GM20000 (cell line): ENCODE measurements around the gene ICA1.

Source experiments
- DNase-seq: peaks from one replicate; pipeline ENCODE4 v3.0.0; 2012; ENCODE audit warnings: low spot score
- TF ChIP-seq, protein P1 (sequence below): IDR thresholded peaks from 2 replicates; pipeline ENCODE4 v1.5.1; 2012; ENCODE audit warnings: mild to moderate bottlenecking, control low read depth; ENCODE audit errors: extremely low read depth, missing control alignments

Gene ICA1

DNA sequence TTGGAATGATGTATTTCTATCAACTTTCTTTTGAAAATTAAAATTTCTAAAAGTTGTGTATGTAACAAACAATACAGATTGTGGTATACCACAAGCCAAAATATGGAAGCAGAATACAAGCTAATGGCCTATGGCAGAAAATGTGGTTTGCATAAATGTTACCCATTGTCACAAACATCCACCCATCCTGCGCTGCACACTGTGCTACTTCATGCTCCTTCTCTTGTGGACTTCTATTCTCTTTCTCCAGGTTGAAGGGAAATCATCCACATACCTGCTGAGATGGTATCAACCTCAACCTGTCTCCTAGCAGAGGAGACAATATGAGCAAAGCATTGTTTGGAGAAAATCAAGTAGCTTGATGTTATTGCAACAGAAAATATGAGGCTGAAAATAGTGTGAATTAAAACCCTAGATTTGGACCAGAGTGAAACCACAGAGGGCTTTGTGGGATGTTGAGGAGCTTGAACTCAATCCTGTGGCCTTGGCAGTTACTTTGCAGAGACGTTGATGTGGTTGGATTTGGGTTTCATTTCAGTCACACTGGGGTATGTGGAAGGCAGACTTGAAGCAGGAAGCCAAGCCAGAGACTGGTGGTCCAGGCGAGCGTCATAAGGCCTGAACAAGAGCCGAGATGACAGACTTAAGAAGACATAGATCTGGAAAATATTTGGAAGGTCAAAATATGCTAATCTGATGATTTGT lies 63.8 kb downstream of the ICA1 start:
- TF ChIP-seq, protein P1, sequence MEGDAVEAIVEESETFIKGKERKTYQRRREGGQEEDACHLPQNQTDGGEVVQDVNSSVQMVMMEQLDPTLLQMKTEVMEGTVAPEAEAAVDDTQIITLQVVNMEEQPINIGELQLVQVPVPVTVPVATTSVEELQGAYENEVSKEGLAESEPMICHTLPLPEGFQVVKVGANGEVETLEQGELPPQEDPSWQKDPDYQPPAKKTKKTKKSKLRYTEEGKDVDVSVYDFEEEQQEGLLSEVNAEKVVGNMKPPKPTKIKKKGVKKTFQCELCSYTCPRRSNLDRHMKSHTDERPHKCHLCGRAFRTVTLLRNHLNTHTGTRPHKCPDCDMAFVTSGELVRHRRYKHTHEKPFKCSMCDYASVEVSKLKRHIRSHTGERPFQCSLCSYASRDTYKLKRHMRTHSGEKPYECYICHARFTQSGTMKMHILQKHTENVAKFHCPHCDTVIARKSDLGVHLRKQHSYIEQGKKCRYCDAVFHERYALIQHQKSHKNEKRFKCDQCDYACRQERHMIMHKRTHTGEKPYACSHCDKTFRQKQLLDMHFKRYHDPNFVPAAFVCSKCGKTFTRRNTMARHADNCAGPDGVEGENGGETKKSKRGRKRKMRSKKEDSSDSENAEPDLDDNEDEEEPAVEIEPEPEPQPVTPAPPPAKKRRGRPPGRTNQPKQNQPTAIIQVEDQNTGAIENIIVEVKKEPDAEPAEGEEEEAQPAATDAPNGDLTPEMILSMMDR = no peak
- DNase-seq = no peak

DNA sequence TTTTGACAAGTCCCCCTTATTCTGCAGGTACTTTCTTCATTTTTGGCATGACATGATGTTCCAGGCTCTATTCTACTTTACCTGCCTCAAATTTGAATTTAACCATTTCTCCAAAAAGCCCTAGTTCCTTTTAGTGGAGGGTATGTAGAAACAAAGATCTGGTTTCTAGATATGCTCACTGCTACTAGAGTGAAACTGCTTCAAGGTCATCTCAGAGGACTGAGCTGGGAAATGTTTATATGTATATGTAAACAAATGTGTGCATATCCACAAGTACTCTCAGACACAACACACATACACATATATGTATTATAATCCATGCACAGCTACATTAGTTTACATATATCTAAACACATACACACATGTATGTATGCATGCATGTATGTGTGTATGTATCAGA lies 69.1 kb downstream of the ICA1 start:
- no peak for DNase-seq
- TF ChIP-seq, protein P1 = no peak

DNA sequence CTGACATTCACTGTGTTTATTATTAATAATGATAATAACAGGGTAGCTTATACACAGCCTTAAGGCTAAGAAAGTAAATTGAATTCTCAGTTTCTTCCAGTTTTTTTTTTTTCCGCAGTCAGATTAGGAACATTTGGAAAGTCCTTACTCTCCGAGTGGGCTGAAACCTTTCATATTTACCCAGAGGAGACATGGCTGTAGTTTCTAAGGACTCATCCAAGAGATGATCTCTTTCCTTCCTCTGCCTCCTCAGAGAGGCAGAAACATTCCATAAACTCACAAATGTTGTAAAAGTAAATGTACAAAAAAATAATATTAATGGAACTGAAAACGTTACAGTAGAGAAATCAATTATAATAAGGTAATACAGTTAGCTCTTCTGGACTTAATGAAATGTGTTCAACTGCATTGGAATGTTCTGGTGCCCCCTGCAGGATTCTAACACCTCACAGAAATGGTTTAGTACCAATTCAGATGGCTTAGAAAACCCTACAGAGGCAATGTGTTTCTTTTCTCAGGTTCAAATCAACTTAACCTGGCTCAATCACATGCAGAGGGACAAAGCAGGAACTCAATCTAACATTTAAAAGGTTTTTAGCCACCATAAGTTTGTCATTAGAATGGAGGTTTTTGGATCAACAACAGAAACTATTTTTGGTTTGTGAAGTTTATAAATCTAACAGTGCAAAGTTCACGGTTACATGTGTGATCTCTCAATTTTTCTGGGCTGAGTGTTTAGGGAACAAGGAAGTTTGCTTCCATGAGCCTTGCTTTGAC lies 71.7 kb downstream of the ICA1 start:
- TF ChIP-seq, protein P1 = peak; percentile 37
- DNase-seq = peak; percentile 60

DNA sequence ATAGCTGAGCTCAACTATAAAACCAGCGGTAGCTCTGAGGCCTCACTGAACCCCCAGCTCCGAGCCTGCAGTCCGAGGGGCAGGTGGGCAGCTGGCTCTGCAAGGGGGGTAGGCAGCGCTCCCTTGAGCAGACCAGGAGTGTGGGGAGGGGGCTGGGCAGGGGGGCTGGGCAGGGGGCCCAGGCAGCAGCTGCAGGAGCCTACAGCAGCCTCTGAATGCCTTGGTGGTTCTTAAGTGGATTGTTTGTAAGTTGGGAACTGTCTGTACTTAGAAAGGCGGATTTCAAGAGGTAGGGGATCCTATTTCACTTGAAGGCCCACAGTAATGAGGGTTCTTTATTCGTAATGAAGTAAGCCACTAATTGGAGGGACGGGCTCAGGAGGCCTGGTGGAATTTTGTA lies 72.3 kb downstream of the ICA1 start:
- TF ChIP-seq, protein P1 = no peak
- no peak for DNase-seq

DNA sequence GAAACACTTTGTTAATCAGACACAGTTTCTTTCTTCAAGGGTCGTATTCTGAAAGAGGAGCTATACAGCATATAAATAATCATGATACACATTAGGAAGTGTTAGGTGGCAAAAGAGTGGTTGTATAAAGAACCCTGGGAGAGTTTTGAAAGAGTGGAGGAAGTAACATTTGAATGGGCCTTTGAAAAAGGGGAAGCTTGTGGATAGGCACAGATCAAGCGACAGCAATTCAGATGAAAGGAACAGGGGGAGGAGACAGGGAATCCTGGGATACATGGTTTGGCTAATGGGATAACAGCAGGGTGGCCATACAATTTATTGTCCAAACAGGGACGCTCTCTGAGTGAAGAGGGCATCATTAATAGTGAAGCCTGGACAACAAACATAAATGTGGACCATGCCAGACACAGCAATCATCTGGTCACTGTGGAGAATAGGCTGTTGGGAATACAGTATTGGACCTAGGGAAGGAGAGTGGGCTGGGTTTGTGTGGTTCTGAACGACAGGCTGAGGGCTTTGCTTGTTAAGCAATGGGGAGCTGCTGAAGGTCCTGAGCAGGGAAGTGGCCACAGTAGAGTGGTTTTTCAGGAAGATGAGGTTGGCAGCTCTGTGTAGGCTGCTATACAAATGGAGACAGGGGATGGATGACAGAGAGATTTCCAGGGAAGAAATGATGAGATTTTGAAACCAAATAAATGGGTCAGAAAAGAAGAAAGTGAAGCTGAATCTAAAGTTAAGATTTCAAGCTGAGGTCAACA lies 75.9 kb downstream of the ICA1 start:
- DNase-seq = no peak
- TF ChIP-seq, protein P1 = no peak

DNA sequence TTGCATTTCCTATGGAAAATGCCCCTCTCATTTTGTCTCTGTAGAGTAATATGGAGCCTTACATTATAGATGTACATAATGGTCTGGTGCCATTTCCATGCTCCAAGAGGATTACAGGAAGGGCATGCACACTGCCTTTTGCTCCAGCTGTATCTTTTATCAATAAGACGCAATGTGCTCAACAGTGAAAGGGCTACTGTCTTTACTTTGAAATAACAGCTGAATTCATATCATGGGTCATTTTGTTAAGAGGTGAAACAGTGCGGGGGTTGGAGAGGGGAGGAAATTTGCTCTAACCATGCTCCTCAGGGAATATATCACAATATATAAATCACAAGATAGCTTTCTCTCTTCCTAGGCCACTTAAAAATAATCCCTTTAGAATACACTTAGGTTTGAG lies 77.7 kb downstream of the ICA1 start:
- DNase-seq = no peak
- TF ChIP-seq, protein P1 = no peak

DNA sequence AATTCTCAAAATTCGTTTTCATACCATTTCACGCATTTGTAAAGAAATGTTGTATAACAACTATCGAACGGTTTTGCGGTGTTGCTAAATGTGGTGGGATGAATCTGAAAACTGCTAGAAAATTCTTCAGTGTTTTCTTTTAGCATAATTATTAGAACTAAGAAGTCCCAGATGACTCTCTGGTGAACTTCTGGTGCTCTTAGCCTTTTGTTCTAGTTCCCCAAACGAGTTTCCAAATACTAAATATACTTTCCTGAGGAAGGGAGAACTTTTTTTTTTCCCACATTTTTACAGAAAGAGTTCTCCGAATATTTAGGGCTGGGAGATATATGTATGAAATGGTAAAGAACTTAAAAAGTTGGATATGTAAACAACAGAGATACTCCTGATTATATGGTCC lies 82.5 kb downstream of the ICA1 start:
- TF ChIP-seq, protein P1 = no peak
- DNase-seq = no peak
